ENCODE results near the gene FAM180B.
"Not testable (repeated sequence)": the region's sequence is repeated elsewhere in the genome, so short reads cannot be mapped to it uniquely, and the experiment has no call there.

DNA sequence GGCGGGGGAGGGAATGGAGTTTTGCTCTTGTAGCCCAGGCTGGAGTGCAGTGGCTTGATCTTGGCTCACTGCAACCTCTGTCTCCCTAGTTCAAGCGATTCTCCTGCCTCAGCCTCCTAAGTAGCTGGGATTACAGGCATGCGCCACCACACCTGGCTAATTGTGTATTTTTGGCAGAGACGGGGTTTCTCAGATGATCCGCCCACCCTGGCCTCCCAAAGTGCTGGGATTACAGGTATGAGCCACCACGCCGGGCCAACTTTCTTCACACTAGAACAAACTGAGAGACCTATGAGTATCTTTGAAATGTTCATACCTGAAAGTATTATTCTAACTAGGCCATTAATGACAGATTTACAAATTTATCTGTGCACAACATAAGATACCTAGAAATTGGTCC, 40.2 kb upstream of the FAM180B start:
- TF ChIP-seq, protein P1, sequence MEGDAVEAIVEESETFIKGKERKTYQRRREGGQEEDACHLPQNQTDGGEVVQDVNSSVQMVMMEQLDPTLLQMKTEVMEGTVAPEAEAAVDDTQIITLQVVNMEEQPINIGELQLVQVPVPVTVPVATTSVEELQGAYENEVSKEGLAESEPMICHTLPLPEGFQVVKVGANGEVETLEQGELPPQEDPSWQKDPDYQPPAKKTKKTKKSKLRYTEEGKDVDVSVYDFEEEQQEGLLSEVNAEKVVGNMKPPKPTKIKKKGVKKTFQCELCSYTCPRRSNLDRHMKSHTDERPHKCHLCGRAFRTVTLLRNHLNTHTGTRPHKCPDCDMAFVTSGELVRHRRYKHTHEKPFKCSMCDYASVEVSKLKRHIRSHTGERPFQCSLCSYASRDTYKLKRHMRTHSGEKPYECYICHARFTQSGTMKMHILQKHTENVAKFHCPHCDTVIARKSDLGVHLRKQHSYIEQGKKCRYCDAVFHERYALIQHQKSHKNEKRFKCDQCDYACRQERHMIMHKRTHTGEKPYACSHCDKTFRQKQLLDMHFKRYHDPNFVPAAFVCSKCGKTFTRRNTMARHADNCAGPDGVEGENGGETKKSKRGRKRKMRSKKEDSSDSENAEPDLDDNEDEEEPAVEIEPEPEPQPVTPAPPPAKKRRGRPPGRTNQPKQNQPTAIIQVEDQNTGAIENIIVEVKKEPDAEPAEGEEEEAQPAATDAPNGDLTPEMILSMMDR (IDR thresholded peaks at IDR 0.05; ENCODE audit: low read depth, low read length), result not testable (repeated sequence)
- not testable (repeated sequence) for TF ChIP-seq MYC (IDR thresholded peaks at IDR 0.05; ENCODE audit: low read depth, low read length); POLR2A (IDR thresholded peaks at IDR 0.05; ENCODE audit: extremely low read depth, insufficient read length)
- TF ChIP-seq, protein P2, sequence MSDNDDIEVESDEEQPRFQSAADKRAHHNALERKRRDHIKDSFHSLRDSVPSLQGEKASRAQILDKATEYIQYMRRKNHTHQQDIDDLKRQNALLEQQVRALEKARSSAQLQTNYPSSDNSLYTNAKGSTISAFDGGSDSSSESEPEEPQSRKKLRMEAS (IDR thresholded peaks at IDR 0.05; ENCODE audit: low read depth, low read length), result not testable (repeated sequence)
